HG03139 (cell line): ENCODE data around the gene CDH13.

Experiments
- ATAC-seq: cut with Tn5 transposase; IDR thresholded peaks from one replicate; pipeline ENCODE4 v1.9.1; 2021; ENCODE audit not compliant: unreplicated experiment

Gene CDH13

DNA sequence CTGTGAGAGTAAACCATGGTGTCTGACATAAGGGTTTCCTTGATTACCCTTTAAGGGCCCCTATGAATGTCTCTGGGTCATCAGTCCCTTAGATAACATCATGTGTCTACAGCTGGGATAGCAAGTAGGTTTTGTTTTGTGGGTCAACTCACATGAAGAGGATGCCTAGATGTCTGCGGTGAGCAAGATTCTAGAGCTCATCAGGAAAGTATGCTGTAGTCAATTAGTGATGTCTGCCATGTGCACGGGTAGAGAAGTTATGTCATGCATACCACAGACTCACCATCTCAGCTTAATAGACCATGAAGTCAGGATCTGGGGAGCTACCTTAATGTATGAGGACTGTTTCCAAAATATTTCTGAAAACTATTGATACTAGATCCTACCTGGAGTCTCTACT, 57.5 kb downstream of the CDH13 start:
- ATAC-seq = no peak

DNA sequence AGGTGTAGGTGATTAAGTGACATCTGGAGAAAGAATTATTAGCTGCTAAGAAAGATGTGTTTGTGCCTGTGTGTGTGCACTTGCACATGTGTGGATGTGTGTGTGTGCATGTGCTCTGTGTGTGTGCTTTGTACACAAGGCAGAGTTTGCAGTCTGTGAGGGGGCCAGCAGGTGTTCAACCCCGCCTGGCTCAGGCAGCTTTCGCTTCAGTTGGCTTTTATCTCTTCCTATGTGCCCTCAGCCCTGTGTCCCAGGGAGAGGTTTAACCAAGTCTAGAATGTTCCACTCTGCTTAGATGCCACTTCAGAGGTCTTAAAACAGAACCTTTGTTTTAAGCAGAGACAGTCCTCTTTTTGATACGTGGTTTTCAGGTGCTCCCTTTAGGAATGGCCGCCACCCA, 58.8 kb downstream of the CDH13 start:
- no peak for ATAC-seq

DNA sequence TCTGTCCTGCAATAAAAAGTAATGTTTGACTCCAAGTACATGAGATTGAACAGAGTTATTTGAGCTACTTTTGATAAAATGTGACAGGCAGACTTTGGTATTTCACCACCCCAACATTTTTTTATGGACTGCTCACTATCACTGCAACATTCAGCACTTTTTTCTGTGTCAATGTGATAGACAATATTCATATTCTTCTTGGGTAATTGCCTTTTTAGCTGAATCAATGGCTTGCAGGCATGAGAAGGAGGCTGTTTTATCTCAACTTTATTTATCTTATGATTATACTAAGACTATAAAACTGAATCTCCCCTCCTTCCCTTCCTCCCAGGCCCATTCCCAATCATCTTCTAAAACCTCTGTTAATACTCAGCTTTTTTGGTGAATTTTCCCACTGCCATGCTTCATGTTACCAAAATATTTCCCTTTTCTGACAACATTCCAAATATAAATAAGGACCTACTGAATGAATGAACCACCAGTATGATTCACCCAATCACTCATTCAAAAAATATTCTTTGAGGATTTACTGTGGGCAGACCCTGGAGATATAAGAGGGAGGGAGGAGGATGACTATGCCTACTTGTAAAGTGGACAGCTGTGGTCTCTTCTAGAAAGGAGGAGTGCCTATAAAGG, 67.6 kb downstream of the CDH13 start:
- no peak for ATAC-seq

DNA sequence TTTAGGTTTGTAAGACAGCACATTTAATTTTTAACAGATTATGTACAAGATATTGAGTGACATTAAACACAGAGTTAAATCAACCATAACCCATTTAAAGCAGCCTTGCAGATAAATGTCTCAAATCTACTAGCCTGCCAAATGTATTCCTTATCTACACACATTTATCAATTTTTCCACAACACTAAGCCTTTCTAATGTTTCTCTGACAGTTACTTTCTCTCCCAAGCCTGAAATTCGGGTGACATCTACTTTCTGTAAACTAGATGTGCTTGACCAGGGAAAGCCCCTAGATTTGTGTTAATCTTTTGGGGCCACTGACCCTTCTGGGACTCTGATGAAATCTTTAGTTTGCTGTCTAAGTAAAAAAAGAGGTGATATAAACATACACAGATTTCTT, 69.0 kb downstream of the CDH13 start:
- ATAC-seq = no peak

DNA sequence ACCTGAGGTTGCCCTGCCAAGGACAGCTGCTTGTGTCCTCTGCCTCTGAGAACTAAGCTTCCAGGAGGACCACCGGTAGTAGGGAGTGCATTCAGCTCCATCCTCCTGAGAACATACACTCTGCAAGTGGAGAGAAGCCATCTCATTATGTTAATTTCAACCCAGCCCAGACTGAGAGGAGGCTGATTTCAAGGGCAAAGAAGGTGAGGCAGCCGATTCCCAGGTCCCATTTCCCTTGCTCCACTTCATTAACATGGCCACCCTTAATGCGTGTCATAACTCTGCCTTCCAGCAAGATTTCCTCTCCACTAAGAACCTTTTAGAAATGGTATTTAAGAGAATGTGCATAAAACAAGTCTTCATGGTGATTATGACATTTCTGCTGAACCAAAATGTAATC, 72.5 kb downstream of the CDH13 start:
- no peak for ATAC-seq

DNA sequence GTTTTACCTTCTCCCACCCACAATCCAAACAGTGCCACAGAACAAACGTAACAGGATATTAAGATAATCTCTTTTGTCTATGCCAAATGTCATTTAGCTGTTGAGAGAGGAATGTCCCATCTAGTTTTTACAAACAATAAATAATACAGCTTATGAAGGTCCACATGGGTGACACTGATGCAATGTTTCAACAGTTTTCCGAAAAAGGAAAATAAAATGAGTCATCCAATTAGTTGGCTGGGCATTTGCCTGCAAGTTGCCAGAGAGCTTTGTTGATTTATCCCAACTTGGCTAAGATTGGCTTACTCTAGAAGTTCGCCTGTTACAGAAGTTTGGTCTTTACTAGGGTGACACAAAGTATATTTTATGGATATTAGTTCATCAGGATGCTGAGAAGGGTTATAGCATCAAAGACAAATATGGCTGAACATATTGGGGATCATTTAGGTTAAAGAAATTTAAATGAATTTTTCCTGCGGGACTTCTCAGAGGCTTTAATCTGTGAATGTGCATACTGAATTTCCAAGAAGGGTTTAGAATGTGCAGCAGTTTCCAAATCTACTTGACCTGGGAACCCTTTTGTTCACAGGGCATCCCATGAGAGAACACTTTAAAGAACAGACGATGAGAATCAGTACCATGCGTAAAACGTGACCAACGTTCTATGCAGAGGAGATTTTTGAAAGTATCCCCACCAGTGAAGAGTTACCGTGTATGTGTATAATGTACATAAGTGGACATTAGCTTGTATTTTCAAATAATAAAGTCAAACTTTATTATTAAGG, 73.1 kb downstream of the CDH13 start:
- no peak for ATAC-seq

DNA sequence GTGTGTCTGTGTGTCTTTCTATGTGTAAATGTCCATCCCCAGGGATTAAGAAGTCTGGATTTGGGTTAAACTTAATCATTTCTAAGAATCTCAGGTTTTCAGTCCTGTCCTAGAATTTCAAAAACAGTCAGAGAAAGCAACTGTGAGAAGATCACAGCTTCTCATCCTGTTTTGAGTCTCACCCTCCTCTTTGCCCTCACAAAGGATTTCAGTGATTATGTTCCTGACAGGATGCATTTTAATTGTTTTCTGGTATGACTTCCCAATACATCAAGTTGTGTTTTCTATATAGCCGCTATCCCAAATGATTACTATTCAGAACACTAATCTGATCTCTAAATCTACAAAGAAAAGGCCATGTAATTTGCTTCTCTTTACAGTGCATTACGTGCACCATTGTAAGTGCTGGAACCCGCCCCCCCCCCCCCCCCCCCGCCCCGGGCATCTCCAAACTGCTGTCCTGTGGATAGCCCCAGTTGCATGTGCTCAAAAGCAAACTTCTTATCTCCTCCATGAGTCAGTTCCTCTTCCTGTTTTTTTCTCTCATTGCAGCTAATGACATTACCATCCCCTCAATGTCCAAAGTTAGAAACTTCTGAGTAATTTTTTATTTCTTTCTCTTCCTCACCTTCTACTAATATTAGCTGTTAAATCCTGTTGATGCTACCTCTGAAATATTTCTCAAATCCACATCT, 73.9 kb downstream of the CDH13 start:
- no peak for ATAC-seq

DNA sequence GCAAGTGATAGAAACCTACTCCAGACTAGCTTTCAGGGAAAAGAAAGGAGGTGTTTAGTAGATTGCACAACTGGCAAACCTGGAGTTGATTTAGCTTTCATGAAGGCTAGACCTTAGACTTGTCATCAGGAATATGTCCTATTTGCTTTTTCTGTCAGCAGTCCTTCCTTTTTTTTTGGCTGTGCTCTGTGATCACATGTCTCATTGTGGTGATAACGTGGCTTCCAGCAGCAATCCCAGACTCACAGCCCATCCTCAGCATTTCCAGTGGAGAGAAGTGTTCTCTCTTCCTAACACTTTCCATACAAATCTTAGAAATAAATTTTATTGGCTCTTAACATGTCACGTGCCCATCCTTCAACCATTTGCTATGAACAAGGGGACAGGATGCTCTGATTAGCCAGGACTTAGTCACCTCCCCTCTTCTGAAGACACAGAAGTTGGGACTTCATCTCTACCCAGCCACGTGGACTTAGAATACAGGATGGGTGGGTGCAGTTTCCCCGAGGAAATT, 74.7 kb downstream of the CDH13 start:
- ATAC-seq = no peak

DNA sequence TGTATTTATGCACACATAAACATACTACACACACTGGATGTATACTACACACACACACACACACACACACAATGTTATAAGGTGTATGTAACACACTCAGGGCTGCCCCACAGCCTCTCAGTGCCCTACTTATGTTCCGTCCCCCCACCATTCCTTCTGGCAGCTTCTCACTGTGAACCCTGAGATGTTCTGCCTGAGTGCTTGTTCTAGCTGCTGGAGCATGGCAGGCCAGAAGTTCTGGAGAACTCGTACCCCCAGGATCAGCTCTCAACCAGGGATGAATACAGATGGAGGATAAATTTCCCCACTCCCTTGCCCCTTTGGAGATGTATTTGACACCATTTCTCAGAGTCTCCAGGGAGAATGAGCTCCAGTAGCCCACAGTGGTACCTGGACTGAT, 76.4 kb downstream of the CDH13 start:
- no peak for ATAC-seq

DNA sequence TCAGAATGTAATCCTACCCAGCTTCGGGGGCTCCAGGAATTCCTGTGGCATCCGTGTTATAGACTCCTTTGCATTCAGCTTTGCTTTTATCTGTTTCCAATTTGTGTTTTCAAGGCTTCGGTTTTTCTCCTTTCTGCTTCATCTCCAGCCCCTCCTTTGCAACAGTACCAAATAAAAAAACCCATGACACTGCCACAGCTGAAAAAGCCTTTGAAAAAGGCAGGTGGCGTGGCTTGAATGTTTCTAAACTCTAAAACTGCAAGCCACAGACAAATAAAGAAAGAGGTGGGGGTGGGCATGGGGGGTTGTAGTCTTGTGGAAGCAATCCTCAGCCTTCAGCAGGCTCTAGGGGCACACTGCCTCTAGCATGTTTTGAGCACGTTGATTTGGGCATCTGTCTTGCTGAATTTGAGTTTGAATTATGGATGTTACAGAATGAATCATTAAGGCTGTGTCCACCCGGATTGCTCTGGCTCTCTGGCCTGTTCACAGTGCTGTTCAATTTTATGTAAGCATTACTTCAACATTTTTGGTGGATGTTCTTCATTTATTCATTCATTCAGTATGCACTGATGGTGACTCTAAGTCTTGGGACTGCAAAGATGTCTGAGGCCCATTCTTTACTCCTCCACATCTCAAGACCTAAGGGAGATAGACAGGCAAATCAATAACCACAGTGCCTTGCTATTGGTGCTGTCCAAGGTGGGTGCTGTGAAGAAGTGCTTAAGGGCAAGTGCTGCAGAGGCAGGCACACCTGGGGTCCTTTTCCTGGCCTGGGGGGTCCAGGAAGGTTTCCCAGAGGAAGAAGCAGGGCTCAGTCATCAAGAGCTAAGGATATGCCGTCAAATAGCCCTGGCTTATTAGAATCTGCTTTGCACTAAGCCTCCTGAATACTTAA, 77.4 kb downstream of the CDH13 start:
- ATAC-seq = no peak

DNA sequence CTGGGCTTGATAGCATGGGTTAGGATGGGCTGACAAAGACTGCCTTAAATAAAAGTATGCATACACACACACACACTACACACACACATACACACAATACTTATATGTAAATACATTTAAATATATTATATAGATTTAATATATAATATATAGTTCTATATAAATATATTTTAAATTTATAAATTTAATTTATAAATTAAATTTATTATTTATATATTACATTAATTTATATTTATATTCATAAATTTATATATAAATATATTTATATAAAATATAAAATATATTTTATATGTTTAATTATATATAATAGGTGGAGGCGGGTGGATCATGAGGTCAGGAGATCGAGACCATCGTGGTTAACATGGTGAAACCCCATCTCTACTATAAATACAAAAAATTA, 83.2 kb downstream of the CDH13 start:
- no peak for ATAC-seq

DNA sequence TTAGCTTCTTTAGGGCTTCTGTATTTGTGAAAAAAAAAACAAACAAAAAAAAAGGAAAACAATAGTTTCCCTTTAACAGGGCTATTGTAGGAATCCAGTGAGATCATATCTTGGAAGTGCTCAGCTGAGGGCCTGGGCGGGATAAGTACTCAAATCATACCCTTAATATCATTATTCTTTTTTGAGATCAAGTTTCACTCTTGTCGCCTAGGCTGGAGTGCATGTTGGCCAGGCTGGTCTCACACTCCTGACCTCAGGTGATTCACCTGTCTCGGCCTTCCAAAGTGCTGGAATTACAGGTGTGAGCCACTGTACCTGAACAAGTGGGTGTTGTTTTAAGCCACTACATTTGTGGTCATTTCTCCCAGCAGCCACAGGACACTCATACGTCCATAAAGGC, 87.0 kb downstream of the CDH13 start:
- ATAC-seq = no peak

DNA sequence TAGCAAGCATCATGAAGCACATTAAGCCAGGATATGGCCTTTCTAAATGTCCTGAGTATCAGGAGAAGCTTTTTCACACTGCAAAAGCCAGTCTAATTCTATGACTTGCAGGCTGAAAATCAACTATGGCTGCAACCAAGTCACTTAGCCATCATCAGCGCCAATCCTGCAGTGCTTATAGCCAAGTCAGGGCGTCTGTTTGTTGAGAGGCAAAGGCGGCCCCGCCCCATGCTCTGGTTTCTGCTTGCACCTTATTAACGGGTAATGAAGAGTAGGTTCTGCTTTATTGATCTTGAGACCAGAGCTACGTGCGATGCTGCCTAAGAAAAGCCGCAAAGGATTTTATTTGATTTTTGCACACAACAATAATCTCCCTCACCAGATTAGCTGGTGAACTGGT, 88.4 kb downstream of the CDH13 start:
- ATAC-seq = no peak

DNA sequence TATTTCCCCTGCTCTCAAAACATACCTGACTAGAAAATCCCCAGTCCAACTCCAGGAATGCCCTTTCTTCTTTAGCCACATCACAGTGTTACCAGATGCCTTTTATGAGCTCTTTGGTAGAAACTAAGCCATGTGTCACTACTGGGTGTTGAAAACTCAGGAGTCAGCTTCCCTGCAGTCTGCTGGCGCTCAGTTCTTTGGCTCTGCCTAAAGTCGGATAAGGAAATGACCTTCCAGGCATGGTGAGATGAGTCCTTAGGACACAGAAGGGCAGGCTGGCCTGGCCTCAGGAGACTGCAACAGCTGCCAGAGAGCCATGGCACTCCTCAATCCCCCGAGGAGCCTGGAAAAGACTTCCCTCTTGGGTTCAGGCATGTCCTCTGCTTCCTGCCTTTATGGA, 89.1 kb downstream of the CDH13 start:
- ATAC-seq = no peak

DNA sequence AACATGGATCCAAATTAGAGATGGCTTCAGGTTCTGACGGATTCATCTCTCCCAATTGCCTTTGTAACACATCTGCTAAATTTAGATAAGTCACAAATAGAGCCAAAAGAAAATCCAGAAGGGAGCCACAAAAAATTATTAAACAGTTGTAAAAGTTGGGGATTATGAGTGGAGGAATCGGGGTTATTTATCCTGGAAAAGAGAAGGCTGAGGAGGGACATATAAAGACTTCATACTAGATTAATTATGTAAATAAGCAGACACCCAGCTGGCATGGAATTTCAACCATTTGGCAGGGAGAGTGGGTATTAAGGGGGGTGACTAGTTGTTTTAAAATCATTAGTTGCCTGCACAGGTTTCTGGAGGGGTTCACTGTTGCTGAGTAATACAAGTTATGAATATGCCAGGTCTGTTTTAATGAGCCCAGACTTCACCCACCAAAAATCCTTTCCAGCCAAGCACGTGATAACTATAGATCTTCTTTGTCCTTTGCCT, 89.6 kb downstream of the CDH13 start:
- no peak for ATAC-seq

DNA sequence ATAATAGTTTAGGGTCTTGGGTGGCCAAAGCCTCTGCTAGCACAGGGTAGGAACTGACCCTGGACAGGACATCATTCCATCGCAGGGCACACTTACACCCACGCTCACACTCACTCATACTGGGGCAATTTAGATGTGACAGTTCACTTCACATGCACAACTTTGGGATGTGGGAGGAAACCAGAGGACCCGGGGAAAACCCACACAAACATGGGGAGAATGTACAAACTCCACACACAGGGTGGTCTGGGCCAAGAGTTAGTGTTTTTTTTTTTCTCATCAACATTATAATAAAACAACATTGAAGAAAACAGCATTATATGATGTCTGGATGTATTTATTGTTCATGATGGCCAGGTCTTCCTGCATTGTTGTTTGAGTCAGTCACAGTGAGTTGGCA, 93.6 kb downstream of the CDH13 start:
- ATAC-seq = no peak

DNA sequence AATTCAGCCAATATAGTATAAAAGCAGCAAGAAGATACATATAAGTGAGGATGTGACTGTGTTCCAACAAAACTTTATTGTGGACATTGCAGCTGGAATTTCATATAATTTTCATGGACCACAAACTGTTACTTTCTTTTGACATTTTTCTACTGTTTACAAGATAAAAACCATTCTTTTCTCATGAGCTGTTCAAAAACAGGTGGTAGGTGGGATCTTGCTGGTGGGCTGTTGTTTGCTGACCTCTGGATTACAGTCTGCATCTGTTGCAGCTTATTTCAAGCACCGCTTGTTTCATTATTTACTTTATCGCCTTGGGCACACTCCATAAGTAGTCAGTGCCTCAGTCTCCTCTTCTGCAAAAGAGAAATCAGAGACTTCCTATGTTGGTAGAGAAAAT, 99.5 kb downstream of the CDH13 start:
- ATAC-seq = no peak

DNA sequence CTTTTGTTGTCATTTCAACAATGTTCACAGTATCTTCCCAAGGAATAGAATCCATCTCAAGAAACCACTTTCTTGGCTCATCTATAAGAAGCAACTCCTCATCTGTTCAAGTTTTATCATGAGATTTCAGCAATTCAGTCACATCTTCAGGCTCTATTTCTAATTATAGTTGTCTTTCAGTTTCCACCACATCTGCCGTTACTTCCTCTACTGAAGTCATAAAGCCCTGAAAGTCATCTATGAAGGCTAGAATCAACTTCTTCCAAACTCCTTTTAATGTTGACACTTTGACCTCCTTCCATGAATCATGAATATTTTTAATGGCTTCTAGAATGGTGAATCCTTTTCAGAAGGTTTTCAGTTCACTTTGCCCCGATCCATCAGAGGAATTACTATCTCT, 102.1 kb downstream of the CDH13 start:
- no peak for ATAC-seq

DNA sequence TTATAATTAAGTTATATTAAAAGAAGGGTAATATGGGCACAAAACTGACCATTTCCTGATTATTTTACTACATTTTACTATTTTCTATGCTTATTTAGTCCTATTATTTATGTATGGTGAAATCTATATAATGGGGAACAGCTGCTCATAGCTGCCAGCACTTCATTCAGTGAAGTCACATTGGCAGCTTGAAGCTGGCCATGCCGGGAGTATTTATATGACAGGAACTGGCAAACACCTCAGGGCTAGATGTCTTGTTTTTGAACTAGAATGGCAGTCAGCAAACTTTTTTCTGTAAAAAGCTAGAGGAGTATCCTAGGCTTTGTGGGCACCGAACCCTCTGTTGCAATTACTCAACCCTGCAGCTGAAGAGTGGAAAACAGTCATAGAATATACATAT, 104.1 kb downstream of the CDH13 start:
- no peak for ATAC-seq

DNA sequence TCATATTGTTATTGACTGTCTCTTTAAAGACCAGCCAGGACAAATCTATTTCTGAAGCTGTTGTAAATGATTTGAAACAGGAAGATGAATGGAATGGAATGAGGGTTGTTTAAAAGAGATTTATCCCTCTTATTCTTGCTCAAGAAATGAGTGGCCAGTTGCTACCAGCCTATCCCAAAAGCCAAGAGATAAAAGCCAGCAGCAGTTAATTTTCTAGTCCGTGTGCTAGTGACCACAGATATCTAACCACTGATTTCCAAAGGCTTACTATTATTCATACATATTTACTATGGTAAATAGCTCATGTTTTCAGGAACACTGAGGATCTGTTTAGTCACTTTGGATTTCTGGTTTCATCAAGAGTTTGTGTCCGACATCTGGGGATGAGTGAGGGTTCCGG, 105.7 kb downstream of the CDH13 start:
- no peak for ATAC-seq

DNA sequence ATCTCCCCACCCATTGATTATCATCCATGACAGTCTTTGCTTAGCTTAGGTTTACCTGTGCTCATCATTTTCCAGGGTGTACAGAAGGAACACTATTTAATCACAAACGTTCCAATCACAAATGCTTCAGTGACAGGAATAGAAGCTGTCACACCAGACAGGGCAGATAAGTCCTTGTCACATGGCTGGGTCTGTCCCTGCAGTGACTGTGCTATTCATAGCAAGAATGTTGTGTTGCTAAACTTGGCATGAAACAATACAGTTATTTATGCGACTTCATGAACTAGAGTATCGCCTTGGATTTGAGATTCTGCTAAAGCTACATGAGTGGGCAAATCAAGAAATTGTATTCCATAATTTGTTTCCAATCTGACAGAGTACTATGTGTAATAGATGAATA, 108.4 kb downstream of the CDH13 start:
- ATAC-seq = no peak
